ENCODE data around the gene KLRC4. TPM values are rescaled to one million over a fixed set of nuclear protein-coding genes. Genes with fewer than 3 reads are reported as not detected.

The KLRC4 gene
- polyA plus RNA-seq, 1 of the 3 experiments (the other 2 are of a cell fraction) = not detected

DNA sequence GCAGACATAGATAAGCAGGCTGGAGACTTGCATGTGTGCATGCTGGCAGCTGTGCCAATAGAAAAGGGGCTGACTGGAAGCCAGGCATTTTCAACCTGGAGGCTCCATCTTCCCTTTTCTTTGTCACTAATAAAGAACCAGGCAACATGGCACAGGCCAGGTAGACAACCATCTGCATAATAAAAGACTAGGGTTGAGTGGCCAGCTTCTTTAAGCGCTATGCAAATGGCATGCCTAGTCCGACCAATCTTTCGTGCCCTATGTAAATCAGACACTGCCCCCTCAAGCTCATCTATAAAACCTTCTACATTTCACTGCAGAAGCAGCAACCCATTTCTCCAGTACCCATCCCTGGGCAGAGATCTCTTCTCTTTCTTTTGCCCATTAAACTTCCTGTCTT lies 48.2 kb upstream of the KLRC4 start (continued):
- TF ChIP-seq, protein P1, sequence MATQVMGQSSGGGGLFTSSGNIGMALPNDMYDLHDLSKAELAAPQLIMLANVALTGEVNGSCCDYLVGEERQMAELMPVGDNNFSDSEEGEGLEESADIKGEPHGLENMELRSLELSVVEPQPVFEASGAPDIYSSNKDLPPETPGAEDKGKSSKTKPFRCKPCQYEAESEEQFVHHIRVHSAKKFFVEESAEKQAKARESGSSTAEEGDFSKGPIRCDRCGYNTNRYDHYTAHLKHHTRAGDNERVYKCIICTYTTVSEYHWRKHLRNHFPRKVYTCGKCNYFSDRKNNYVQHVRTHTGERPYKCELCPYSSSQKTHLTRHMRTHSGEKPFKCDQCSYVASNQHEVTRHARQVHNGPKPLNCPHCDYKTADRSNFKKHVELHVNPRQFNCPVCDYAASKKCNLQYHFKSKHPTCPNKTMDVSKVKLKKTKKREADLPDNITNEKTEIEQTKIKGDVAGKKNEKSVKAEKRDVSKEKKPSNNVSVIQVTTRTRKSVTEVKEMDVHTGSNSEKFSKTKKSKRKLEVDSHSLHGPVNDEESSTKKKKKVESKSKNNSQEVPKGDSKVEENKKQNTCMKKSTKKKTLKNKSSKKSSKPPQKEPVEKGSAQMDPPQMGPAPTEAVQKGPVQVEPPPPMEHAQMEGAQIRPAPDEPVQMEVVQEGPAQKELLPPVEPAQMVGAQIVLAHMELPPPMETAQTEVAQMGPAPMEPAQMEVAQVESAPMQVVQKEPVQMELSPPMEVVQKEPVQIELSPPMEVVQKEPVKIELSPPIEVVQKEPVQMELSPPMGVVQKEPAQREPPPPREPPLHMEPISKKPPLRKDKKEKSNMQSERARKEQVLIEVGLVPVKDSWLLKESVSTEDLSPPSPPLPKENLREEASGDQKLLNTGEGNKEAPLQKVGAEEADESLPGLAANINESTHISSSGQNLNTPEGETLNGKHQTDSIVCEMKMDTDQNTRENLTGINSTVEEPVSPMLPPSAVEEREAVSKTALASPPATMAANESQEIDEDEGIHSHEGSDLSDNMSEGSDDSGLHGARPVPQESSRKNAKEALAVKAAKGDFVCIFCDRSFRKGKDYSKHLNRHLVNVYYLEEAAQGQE (IDR thresholded peaks at IDR 0.05; ENCODE audit: low read depth, low read length) = no peak

DNA sequence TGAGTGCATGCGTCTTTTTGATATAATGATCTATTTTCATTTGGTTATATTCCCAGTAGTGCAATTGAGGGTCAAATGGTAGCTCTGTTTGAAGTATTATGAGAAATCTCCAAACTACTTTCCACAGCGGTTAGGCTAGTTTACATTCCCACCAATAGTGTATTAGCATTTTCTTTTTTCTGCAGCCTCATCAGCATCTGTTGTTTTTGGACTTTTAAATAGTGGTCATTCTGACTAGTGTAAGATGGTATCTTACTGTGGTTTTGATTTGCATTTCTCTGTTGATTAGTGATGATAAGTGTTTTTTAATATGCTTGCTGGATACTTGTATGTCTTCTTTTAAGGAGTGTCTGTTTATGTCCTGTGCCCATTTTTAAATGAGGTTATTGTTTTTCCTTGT lies 47.3 kb upstream of the KLRC4 start:
- no peaks in the 10 kb centered on the region for H3K4me1 ChIP-seq (ENCODE audit: control insufficient read depth in 1 of 2, insufficient read depth in 2 of 2, low read depth in 1 of 2, low read length in 1 of 2)
- CTCF ChIA-PET = no interaction called here
- no peaks in the 10 kb centered on the region for H3K79me2 ChIP-seq (ENCODE audit: insufficient read depth)
- H4K20me1 ChIP-seq (ENCODE audit: insufficient read depth) = no peaks in the 10 kb centered on the region
- no peak overlapping the region for H2AFZ ChIP-seq (ENCODE audit: low read depth)
- no peak overlapping the region for H3K9ac ChIP-seq
- no peaks in the 10 kb centered on the region for H3F3A ChIP-seq (replicated peaks; ENCODE audit: insufficient read depth)
- no peak for DNase-seq
- POLR2A ChIA-PET = no interaction called here
- no peaks in the 10 kb centered on the region for H3K36me3 ChIP-seq (replicated peaks in 1 of 2; ENCODE audit: control insufficient read depth in 1 of 2, insufficient read depth in 2 of 2, low read length in 1 of 2)
- no peaks in the 10 kb centered on the region for H3K9me3 ChIP-seq
- no peak overlapping the region for H3K4me3 ChIP-seq (ENCODE audit: low read depth in 2 of 2, low read length in 1 of 2)
- no peak overlapping the region for H3K27ac ChIP-seq (ENCODE audit: low read depth in 2 of 2, low read length in 1 of 2)
- H3K9me2 ChIP-seq = no peaks in the 10 kb centered on the region
- no peak overlapping the region for H3K4me2 ChIP-seq
- H3K27me3 ChIP-seq (ENCODE audit: insufficient read depth) = no peaks in the 10 kb centered on the region
- WGBS (ENCODE audit: low lambda C conversion rate) = 5% methylated on average over 2 of the region's 2 CpGs
- no peak for TF ChIP-seq RFX5 (IDR thresholded peaks at IDR 0.05; ENCODE audit: low read length)
- TF ChIP-seq TAF1 (IDR thresholded peaks at IDR 0.05; ENCODE audit: borderline replicate concordance, low read depth, low read length) = no peak
- TF ChIP-seq TEAD4 (IDR thresholded peaks at IDR 0.05; ENCODE audit: borderline replicate concordance, insufficient read depth) = no peak
- no peak for TF ChIP-seq IRF3 (IDR thresholded peaks at IDR 0.05; ENCODE audit: low read depth, low read length)
- TF ChIP-seq SIN3A (IDR thresholded peaks at IDR 0.05; ENCODE audit: borderline replicate concordance, low read depth, low read length) = no peak
- TF ChIP-seq CHD2 (IDR thresholded peaks at IDR 0.05; ENCODE audit: low read length, partially characterized antibody) = no peak
- TF ChIP-seq TCF12 (IDR thresholded peaks at IDR 0.05) = no peak

- ChIA-PET POLR2A (no interaction called here), CTCF (no interaction called here)
- H3K4me1 ChIP-seq (ENCODE audit: control insufficient read depth in 1 of 2, insufficient read depth in 2 of 2, low read depth in 1 of 2, low read length in 1 of 2) = no peaks in the 10 kb centered on the region
- no peaks in the 10 kb centered on the region for H3K9me2 ChIP-seq
- no peaks in the 10 kb centered on the region for H3K9me3 ChIP-seq
- no peak for DNase-seq
- H4K20me1 ChIP-seq (ENCODE audit: insufficient read depth) = no peaks in the 10 kb centered on the region
- TF ChIP-seq IRF3 (IDR thresholded peaks at IDR 0.05; ENCODE audit: low read depth, low read length) (no peak), RCOR1 (IDR thresholded peaks at IDR 0.05; ENCODE audit: low read length) (no peak), PBX3 (IDR thresholded peaks at IDR 0.05) (no peak), FOSL2 (IDR thresholded peaks at IDR 0.05; ENCODE audit: borderline replicate concordance, low read depth) (no peak), FOXJ3 (CRISPR knock-in tag; IDR thresholded peaks at IDR 0.05) (no peak), TAF1 (IDR thresholded peaks at IDR 0.05; ENCODE audit: borderline replicate concordance, low read depth, low read length) (no peak), GATA2 (CRISPR knock-in tag; IDR thresholded peaks at IDR 0.05) (no peak), NRF1 (IDR thresholded peaks at IDR 0.05; ENCODE audit: low read depth, low read length) (no peak)
- H3K9ac ChIP-seq = no peak overlapping the region
- no peak overlapping the region for H2AFZ ChIP-seq (ENCODE audit: low read depth)
- no peak overlapping the region for H3K4me3 ChIP-seq (ENCODE audit: low read depth in 2 of 2, low read length in 1 of 2)
- H3K79me2 ChIP-seq (ENCODE audit: insufficient read depth) = no peaks in the 10 kb centered on the region
- no peaks in the 10 kb centered on the region for H3K36me3 ChIP-seq (replicated peaks in 1 of 2; ENCODE audit: control insufficient read depth in 1 of 2, insufficient read depth in 2 of 2, low read length in 1 of 2)
- WGBS (ENCODE audit: low lambda C conversion rate) = 4% methylated on average over 1 of the region's 1 CpG
- H3K4me2 ChIP-seq = no peak overlapping the region
- H3K27ac ChIP-seq (ENCODE audit: low read depth in 2 of 2, low read length in 1 of 2) = no peak overlapping the region
- no peaks in the 10 kb centered on the region for H3F3A ChIP-seq (replicated peaks; ENCODE audit: insufficient read depth)
- H3K27me3 ChIP-seq (ENCODE audit: insufficient read depth) = no peaks in the 10 kb centered on the region; the same call in 1 of the 2 replicates
These were observed 46.2 kb upstream of the KLRC4 start for GRCh38 chr12:10455766-10456165.
